GM21576 (cell line): ENCODE data around the gene RAD51B.

Experiments used
- ATAC-seq: cut with Tn5 transposase; IDR thresholded peaks from one replicate; pipeline ENCODE4 v1.9.1; 2021; ENCODE audit warnings: mild to moderate bottlenecking, moderate library complexity; ENCODE audit not compliant: unreplicated experiment

The RAD51B gene

GRCh38 chr14:68612049-68612448 lies 792.5 kb downstream of the RAD51B start:
- no peak for ATAC-seq

- ATAC-seq, result no peak
Observed at GRCh38 chr14:68616221-68616902, 796.8 kb downstream of the RAD51B start.

GRCh38 chr14:68619790-68620574 lies 800.4 kb downstream of the RAD51B start:
- ATAC-seq, result no peak

GRCh38 chr14:68621400-68622365 lies 802.1 kb downstream of the RAD51B start:
- no peak for ATAC-seq

- ATAC-seq, result no peak
Observed at GRCh38 chr14:68622856-68623255, 803.3 kb downstream of the RAD51B start.

- ATAC-seq, result no peak
Observed at GRCh38 chr14:68623307-68623706, 803.7 kb downstream of the RAD51B start.

GRCh38 chr14:68623826-68624225 lies 804.2 kb downstream of the RAD51B start:
- no peak for ATAC-seq

GRCh38 chr14:68624541-68625220 lies 805.1 kb downstream of the RAD51B start:
- ATAC-seq, result no peak

GRCh38 chr14:68625366-68626090 lies 805.9 kb downstream of the RAD51B start:
- no peak for ATAC-seq

- no peak for ATAC-seq
Observed at GRCh38 chr14:68626386-68626785, 806.8 kb downstream of the RAD51B start.

GRCh38 chr14:68627050-68627867 lies 807.7 kb downstream of the RAD51B start:
- no peak for ATAC-seq

GRCh38 chr14:68627868-68628604 lies 808.5 kb downstream of the RAD51B start:
- ATAC-seq, result no peak

GRCh38 chr14:68628605-68629310 lies 809.2 kb downstream of the RAD51B start:
- no peak for ATAC-seq

GRCh38 chr14:68630081-68630571 lies 810.5 kb downstream of the RAD51B start:
- ATAC-seq, result no peak

GRCh38 chr14:68630611-68631393 lies 811.2 kb downstream of the RAD51B start:
- ATAC-seq, result no peak

- no peak for ATAC-seq
Observed at GRCh38 chr14:68631394-68632053, 811.9 kb downstream of the RAD51B start.
